ENCODE results near the gene QRSL1. TPM values are rescaled to one million over a fixed set of nuclear protein-coding genes. Genes with fewer than 3 reads are reported as not detected.

The QRSL1 gene
- total RNA-seq, 4 donors from 2014 or later: 2.4 to 17.3 (median 12.6) TPM

GRCh38 chr6:106648651-106649308, 19.4 kb downstream of the QRSL1 start:
- H3K36me3 ChIP-seq: peaks cover 0 to 64% (median 24%) of the 10 kb centered on the region in 4 donors

GRCh38 chr6:106658469-106658868, 29.1 kb downstream of the QRSL1 start:
- Histone ChIP-seq H3K9me3 (peaks cover 10 to 16% of the 10 kb centered on the region in 2 donors), H3K4me3 (no peak overlapping the region), H3K27me3 (no peaks in the 10 kb centered on the region), H3K27ac (no peak overlapping the region), H3K4me1 (no peaks in the 10 kb centered on the region), H3K36me3 (peaks cover 0 to 58% (median 29%) of the 10 kb centered on the region in 4 donors)
- 99% methylated on average over 4 of the region's 4 CpGs; no CpG with 5 or more reads in 1 of the 2 donors for WGBS, 2 donors (ENCODE audit: low coverage in 1 of 2)
- no peak for TF ChIP-seq EP300 (IDR thresholded peaks at IDR 0.05; ENCODE audit: low read depth)
- no peak for TF ChIP-seq CTCF (IDR thresholded peaks at IDR 0.05)
- no peak for TF ChIP-seq POLR2AphosphoS5 (IDR thresholded peaks at IDR 0.05)
- no peak for TF ChIP-seq POLR2A (IDR thresholded peaks at IDR 0.05)
- intact Hi-C loops (cut with DNase I; ENCODE audit: low total_unique reads): no loop called here
- DNase-seq: no peak
- in situ Hi-C loops (cut with MboI; ENCODE audit: low pct_ligation_motif_present in 1 of 4, low pct_unique_long_range_greater_than_20kb in 1 of 4, low sequenced_read_pairs in 3 of 4): no loop called here

More at GRCh38 chr6:106648651-106649308, 19.4 kb downstream of the QRSL1 start:
- Histone ChIP-seq H3K4me1 (no peaks in the 10 kb centered on the region), H3K4me3 (no peak overlapping the region), H3K9me3 (no peaks in the 10 kb centered on the region), H3K27me3 (no peaks in the 10 kb centered on the region), H3K27ac (no peak overlapping the region)
- no peak for DNase-seq
- no peak for TF ChIP-seq POLR2A (IDR thresholded peaks at IDR 0.05)
- TF ChIP-seq CTCF (IDR thresholded peaks at IDR 0.05): no peak
- TF ChIP-seq EP300 (IDR thresholded peaks at IDR 0.05; ENCODE audit: low read depth): no peak
- no peak for TF ChIP-seq POLR2AphosphoS5 (IDR thresholded peaks at IDR 0.05)
- WGBS, 2 donors (ENCODE audit: low coverage in 1 of 2): 79 to 81% methylated on average over 7 of the region's 7 CpGs
- in situ Hi-C loops (cut with MboI; ENCODE audit: low pct_ligation_motif_present in 1 of 4, low pct_unique_long_range_greater_than_20kb in 1 of 4, low sequenced_read_pairs in 3 of 4) (no loop called here), intact Hi-C loops (cut with DNase I; ENCODE audit: low total_unique reads) (no loop called here)

GRCh38 chr6:106659859-106660258, 30.5 kb downstream of the QRSL1 start:
- TF ChIP-seq POLR2A (IDR thresholded peaks at IDR 0.05): no peak
- no peak for TF ChIP-seq POLR2AphosphoS5 (IDR thresholded peaks at IDR 0.05)
- TF ChIP-seq CTCF (IDR thresholded peaks at IDR 0.05): no peak
- TF ChIP-seq EP300 (IDR thresholded peaks at IDR 0.05; ENCODE audit: low read depth): no peak
- no peak for DNase-seq
- H3K27ac ChIP-seq: no peak overlapping the region
- no peak overlapping the region for H3K4me3 ChIP-seq
- no peaks in the 10 kb centered on the region for H3K27me3 ChIP-seq
- peaks cover 0 to 56% (median 30%) of the 10 kb centered on the region in 4 donors for H3K36me3 ChIP-seq
- 90 to 100% methylated on average over 2 of the region's 2 CpGs for WGBS, 2 donors (ENCODE audit: low coverage in 1 of 2)
- intact Hi-C loops (cut with DNase I; ENCODE audit: low total_unique reads) (no loop called here), in situ Hi-C loops (cut with MboI; ENCODE audit: low pct_ligation_motif_present in 1 of 4, low pct_unique_long_range_greater_than_20kb in 1 of 4, low sequenced_read_pairs in 3 of 4) (no loop called here)
- peaks cover 10 to 16% of the 10 kb centered on the region in 2 donors for H3K9me3 ChIP-seq
- H3K4me1 ChIP-seq: no peaks in the 10 kb centered on the region

GRCh38 chr6:106662458-106662857, 33.1 kb downstream of the QRSL1 start:
- H3K27me3 ChIP-seq: no peaks in the 10 kb centered on the region
- no peak overlapping the region for H3K27ac ChIP-seq
- H3K36me3 ChIP-seq: peaks cover 0 to 37% (median 17%) of the 10 kb centered on the region in 4 donors
- intact Hi-C loops (cut with DNase I; ENCODE audit: low total_unique reads) (no loop called here), in situ Hi-C loops (cut with MboI; ENCODE audit: low pct_ligation_motif_present in 1 of 4, low pct_unique_long_range_greater_than_20kb in 1 of 4, low sequenced_read_pairs in 3 of 4) (no loop called here)
- H3K4me1 ChIP-seq: no peaks in the 10 kb centered on the region
- no peak overlapping the region for H3K4me3 ChIP-seq
- TF ChIP-seq EP300 (IDR thresholded peaks at IDR 0.05; ENCODE audit: low read depth) (no peak), POLR2AphosphoS5 (IDR thresholded peaks at IDR 0.05) (no peak), POLR2A (IDR thresholded peaks at IDR 0.05) (no peak), CTCF (IDR thresholded peaks at IDR 0.05) (no peak)
- H3K9me3 ChIP-seq: peaks cover 10 to 14% of the 10 kb centered on the region in 2 donors
- WGBS, 2 donors (ENCODE audit: low coverage in 1 of 2): 88 to 97% methylated on average over 2 of the region's 2 CpGs
- no peak for DNase-seq
